GM19372 (cell line): Measurements from ENCODE around the gene ABCC6.
"Not testable (repeated sequence)": the region's sequence is repeated elsewhere in the genome, so short reads cannot be mapped to it uniquely, and the experiment has no call there.

Experiments used
- ATAC-seq: cut with Tn5 transposase; IDR thresholded peaks from one replicate; pipeline ENCODE4 v1.9.1; 2021; ENCODE audit warnings: mild to moderate bottlenecking, low read depth, moderate library complexity; ENCODE audit not compliant: unreplicated experiment

Gene ABCC6

DNA sequence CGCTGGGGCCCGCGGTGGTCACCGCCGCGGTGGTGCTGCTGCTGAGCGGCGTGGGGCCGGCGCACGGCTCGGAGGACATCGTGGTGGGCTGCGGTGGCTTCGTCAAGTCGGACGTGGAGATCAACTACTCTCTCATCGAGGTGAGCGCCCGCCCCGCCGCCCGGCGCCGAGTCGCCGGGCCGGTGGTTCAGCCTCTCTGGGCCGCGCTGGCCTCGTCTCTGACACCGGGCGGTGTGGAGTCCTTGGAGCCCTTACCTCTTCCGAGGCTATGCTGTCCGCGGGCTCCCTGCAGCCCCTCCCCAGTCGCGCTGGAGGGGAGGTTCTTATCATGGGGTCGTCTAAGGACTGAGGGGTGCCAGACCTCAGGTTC is 9.4 kb upstream of the ABCC6 start:
- ATAC-seq = not testable (repeated sequence)

- not testable (repeated sequence) for ATAC-seq
Measured at GRCh38 chr16:16223662-16224241, 458 bp upstream of the ABCC6 start.

DNA sequence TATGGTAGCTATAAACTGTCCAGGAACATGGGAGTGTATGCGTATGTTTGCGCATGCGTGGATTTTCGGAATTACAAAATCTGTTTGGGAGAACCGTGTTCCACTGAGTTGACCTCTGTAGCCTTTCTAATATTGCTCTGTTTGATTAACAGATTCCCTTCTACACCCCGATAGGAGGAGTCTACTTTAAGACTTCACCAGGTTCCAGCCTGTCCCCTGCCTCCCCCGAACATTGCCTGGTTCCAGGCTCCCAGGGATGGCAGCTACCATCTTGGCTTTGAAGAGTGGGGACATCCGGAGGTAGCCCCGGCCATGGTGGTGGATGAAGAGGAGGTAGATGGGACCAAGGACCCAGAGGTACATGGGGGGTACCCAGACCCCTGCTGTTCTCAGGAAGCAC is 1.9 kb downstream of the ABCC6 start:
- not testable (repeated sequence) for ATAC-seq

GRCh38 chr16:16220449-16220848 is 2.8 kb downstream of the ABCC6 start:
- ATAC-seq = not testable (repeated sequence)

GRCh38 chr16:16218787-16219186 is 4.5 kb downstream of the ABCC6 start:
- ATAC-seq = not testable (repeated sequence)

GRCh38 chr16:16218349-16218748 is 4.9 kb downstream of the ABCC6 start:
- not testable (repeated sequence) for ATAC-seq

- not testable (repeated sequence) for ATAC-seq
Measured at GRCh38 chr16:16213863-16214293, 9.4 kb downstream of the ABCC6 start.

- not testable (repeated sequence) for ATAC-seq
Measured at GRCh38 chr16:16211404-16211803, 11.9 kb downstream of the ABCC6 start.

GRCh38 chr16:16208461-16208860 is 14.8 kb downstream of the ABCC6 start:
- ATAC-seq = not testable (repeated sequence)

GRCh38 chr16:16207787-16208334 is 15.4 kb downstream of the ABCC6 start:
- not testable (repeated sequence) for ATAC-seq

- not testable (repeated sequence) for ATAC-seq
Measured at GRCh38 chr16:16207097-16207786, 16.1 kb downstream of the ABCC6 start.

DNA sequence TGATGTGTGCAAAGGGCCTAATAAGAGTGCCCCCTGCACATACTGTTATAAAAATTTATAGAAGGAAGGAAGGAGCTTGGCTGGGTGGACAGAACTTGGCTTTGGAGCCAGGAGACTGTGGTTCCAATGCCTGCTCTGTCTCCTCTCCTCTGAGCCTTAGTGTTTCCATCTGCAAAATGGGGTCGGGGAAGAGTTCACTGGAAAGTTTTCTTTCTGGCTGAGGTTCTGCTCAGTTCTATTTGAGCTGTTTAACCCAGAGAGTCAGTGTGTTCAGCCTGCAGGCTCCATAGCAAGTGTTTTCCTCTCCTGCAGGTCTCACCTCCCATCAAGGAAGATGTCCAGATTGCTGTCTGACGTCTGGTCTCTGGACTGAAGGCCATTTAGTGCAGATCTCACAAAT is 17.4 kb downstream of the ABCC6 start:
- ATAC-seq = not testable (repeated sequence)

DNA sequence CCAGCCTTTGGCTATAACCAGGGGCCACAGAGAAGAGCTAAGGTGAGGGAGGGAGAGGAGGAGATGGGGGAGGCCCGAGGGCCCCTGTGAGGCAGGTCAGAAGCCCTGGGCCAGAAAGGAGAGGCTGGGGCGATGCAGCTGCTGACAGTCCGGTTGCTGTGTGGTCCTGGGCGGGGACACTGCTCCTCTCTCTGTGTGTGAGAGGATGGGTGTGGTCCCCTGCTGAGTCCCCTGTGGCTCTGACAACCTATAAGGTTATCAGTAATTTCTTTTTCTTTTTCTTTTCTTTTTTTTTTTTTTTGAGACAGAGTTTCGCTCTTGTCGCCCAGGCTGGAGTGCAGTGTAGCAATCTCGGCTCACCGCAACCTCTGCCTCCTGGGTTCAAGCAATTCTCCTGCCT is 18.7 kb downstream of the ABCC6 start:
- ATAC-seq = not testable (repeated sequence)

DNA sequence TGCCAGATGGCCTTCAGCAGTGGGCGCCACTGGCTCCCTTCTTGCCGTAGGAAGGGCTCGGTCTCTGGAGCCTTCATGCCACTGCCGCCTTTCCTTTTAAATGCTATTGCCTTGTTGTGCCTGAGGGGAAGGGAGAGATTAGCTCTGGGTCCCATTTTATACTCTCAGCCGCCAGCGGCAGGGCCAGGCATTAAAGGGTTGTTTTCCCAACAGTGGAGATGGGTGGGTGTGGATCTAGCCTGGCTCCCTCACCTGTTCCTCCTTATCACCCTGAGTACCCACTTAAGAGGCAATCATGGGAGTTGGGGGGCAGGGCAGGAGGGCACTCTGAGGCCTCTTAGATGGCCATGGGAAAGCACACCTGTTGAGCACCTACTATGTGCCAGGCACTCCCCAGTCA is 19.8 kb downstream of the ABCC6 start:
- not testable (repeated sequence) for ATAC-seq

- not testable (repeated sequence) for ATAC-seq
Measured at GRCh38 chr16:16202400-16203143, 20.7 kb downstream of the ABCC6 start.

GRCh38 chr16:16201880-16202279 is 21.4 kb downstream of the ABCC6 start:
- not testable (repeated sequence) for ATAC-seq

DNA sequence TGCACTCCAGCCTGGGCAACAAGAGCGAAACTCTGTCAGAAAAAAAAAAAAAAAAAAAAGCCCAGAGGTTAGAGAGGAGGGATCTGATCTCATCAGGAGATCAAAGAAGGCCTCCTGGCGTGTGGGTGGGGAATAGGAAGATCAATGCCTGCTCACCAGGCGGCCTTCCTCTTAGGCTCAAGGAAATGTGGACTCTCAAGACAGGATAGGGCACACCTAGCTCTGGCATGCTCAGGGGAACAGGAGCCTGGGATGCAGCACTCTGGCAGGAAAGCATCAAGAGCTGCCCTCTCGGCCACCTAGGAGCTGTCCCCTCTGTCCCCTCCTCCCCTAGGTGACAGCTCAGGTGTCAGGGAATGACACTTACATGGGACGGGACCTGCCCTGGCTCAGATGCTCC is 22.9 kb downstream of the ABCC6 start:
- ATAC-seq = not testable (repeated sequence)

DNA sequence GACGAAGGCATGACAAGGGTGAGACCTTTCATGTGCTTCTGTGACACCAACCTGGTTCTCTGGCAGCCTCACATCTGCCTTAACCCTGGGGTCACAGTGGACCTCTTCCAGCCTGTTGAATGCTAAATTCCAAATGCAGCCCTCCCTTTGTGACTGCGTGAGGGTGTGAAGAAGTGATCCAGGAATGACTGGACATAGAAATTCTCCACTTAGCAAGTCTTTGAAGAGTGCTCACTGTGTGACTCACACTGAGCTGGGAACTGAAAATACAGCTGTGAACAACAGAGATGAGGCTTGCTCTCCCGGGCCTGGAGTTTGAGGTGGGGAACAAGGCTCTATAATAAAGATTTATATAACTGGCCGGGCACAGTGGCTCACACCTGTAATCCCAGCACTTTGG is 23.9 kb downstream of the ABCC6 start:
- ATAC-seq = not testable (repeated sequence)

GRCh38 chr16:16197966-16198365 is 25.3 kb downstream of the ABCC6 start:
- ATAC-seq = no peak

- ATAC-seq = no peak
Measured at GRCh38 chr16:16197331-16197730, 26.0 kb downstream of the ABCC6 start.

GRCh38 chr16:16196099-16196498 is 27.2 kb downstream of the ABCC6 start:
- ATAC-seq = no peak
